Endodermal cell (in vitro differentiated cells): ENCODE results near the gene BTK. TPM values are rescaled to one million over a fixed set of nuclear protein-coding genes. Genes with fewer than 3 reads are reported as not detected.

Source experiments
- DNase-seq: peaks from one replicate; pipeline ENCODE4 v3.0.0-alpha.2; 2017
- H3K27ac ChIP-seq: 2 replicates; pipeline ENCODE4 v1.5.1; 2013; ENCODE audit warnings: mild to moderate bottlenecking, low read depth, low read length, moderate library complexity
- H3K27me3 ChIP-seq: 2 replicates; pipeline ENCODE4 v1.6.1; 2013; ENCODE audit warnings: mild to moderate bottlenecking, low read length, moderate library complexity; ENCODE audit not compliant: insufficient read depth, control insufficient read depth, poor library complexity, severe bottlenecking
- H3K36me3 ChIP-seq: 2 replicates; pipeline ENCODE4 v1.7.0; 2013; ENCODE audit warnings: mild to moderate bottlenecking, low read length, moderate library complexity; ENCODE audit not compliant: control insufficient read depth, insufficient read depth
- H3K4me1 ChIP-seq: one replicate; pipeline ENCODE4 v1.7.0; 2013; ENCODE audit warnings: low read length; ENCODE audit not compliant: control insufficient read depth, insufficient read depth
- H3K4me3 ChIP-seq: 2 replicates; pipeline ENCODE4 v1.5.1; 2013; ENCODE audit warnings: mild to moderate bottlenecking, low read length, moderate library complexity
- H3K9ac ChIP-seq: 2 replicates; pipeline ENCODE4 v1.6.1; 2013; ENCODE audit warnings: mild to moderate bottlenecking, low read length, moderate library complexity; ENCODE audit not compliant: poor library complexity, severe bottlenecking; ENCODE audit errors: extremely low read depth
- H3K9me3 ChIP-seq: 2 replicates; pipeline ENCODE4 v1.6.1; 2013; ENCODE audit warnings: mild to moderate bottlenecking, low read length, moderate library complexity; ENCODE audit not compliant: control insufficient read depth
- H3K27ac Mint-ChIP-seq: 2 replicates; pipeline ENCODE4 v1.8.0; 2020; ENCODE audit warnings: mixed read lengths
- H3K27me3 Mint-ChIP-seq: 2 replicates; pipeline ENCODE4 v1.8.0; 2021; ENCODE audit warnings: mild to moderate bottlenecking, mixed read lengths; ENCODE audit not compliant: insufficient read depth
- H3K36me3 Mint-ChIP-seq: 2 replicates; pipeline ENCODE4 v1.8.0; 2020; ENCODE audit warnings: low read depth, mixed read lengths
- H3K4me1 Mint-ChIP-seq: 2 replicates; pipeline ENCODE4 v1.8.0; 2020; ENCODE audit warnings: mixed read lengths
- H3K4me3 Mint-ChIP-seq: 2 replicates; pipeline ENCODE4 v1.8.0; 2020; ENCODE audit warnings: mild to moderate bottlenecking, moderate library complexity, mixed read lengths
- H3K9me3 Mint-ChIP-seq: 2 replicates; pipeline ENCODE4 v1.8.0; 2020; ENCODE audit warnings: mild to moderate bottlenecking, mixed read lengths
- CTCF ChIP-seq: fragments of 200-600 bp; sonication (generic); conservative IDR thresholded peaks from 2 replicates; pipeline ENCODE4 v1.5.0; 2021; ENCODE audit warnings: antibody characterized with exemption, mild to moderate bottlenecking
- WGBS, 2 experiments: methylation state at CpG; one replicate each; pipeline versions ENCODE4 v1.1.5 to v1.1.7; 2013; ENCODE audit warnings: missing lambda C conversion rate in 2 of 2, mixed read lengths in 1 of 2; ENCODE audit not compliant: insufficient coverage in 1 of 2, insufficient read length in 1 of 2; 5-methylcytosine and 5-hydroxymethylcytosine counted together
- total RNA-seq, 2 donors: library from RNA; stranded (reverse); fragmentation: NEBNext Ultra II Directional in 1 of 2; extraction: Animal tissue kit (Norgen Biotek cat#: 25700) in 1 of 2; gene quantifications; 2 replicates in 1 of 2; 3 replicates in 1 of 2; pipeline ENCODE4 v1.2.1, GENCODE V29; 2021

Gene BTK
- total RNA-seq, 2 donors from 2014 or later: 2.3 to 3.4 TPM

DNA sequence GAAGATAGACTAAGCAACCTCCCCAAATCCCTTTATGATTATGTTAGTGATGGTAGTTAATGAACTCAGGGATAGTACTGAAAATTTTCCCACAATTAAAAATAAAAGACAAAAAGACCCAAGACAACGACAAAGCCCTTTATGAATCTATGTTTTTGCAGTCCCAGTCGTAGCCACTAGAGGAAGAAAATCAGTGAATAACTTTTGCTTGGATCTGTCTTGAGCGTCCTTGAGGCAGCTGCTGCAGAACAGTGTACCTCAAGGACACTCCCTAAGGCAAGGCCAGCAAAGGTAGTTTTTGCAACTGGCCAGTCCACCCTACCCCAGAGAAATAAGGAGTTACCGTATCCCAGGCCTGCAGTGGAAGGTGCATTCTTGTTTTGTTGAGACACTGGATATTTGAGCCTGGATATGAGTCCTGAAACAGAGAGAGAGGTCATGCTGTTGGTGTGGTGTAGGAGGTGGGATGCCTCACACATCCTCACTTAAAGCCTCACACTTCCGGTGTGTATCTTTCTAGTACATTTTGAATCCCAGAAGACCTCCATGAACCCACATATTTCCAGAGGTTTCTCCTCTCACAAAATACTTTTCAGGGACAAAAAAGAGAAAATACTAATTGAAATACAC lies 28.7 kb downstream of the BTK start:
- 52 to 60% methylated on average over 1 to 5 of the region's 5 CpGs for WGBS, 2 experiments
- H3K27me3 ChIP-seq: peaks cover 6% of the 10 kb centered on the region
- H3K27ac ChIP-seq: no peak overlapping the region
- no peak overlapping the region for H3K4me3 ChIP-seq
- peaks cover 27% of the 10 kb centered on the region for H3K4me1 Mint-ChIP-seq
- peak; percentile 48 for DNase-seq
- no peak overlapping the region for H3K27ac Mint-ChIP-seq
- H3K9me3 Mint-ChIP-seq: peaks cover 75% of the 10 kb centered on the region
- TF ChIP-seq CTCF: peak; percentile 60
- no peaks in the 10 kb centered on the region for H3K9me3 ChIP-seq
- no peak overlapping the region for H3K9ac ChIP-seq
- peaks cover 7% of the 10 kb centered on the region for H3K27me3 Mint-ChIP-seq
- H3K4me3 Mint-ChIP-seq: no peak overlapping the region
- no peaks in the 10 kb centered on the region for H3K36me3 Mint-ChIP-seq
- H3K36me3 ChIP-seq: no peaks in the 10 kb centered on the region
- H3K4me1 ChIP-seq: no peaks in the 10 kb centered on the region

DNA sequence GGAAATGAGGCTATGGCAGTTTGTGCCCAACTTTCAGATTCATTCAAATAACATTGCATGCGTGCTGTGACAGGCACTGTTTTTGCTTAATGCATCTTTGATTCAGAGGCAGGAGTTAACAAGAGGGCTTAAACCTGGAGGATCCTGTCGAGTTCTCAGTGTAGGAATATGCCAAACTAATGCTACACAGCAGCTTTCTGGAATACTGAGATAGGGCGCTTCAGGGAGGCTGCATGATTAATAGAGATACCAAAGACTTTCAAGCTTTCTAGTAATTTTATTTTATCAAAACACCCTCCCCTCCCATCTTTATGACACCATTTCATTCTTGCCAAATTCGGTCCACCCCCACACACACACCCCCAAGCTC lies 36.8 kb downstream of the BTK start:
- Mint-ChIP-seq H3K27ac (peak overlapping the region; percentile 90), H3K36me3 (peaks cover 7% of the 10 kb centered on the region), H3K4me3 (peak overlapping the region; percentile 84), H3K9me3 (peaks cover 59% of the 10 kb centered on the region), H3K4me1 (peaks cover 5% of the 10 kb centered on the region), H3K27me3 (peaks cover 4% of the 10 kb centered on the region)
- TF ChIP-seq CTCF: no peak
- Histone ChIP-seq H3K9me3 (no peaks in the 10 kb centered on the region), H3K9ac (peak overlapping the region; percentile 57), H3K4me3 (peak overlapping the region; percentile 92), H3K4me1 (no peaks in the 10 kb centered on the region), H3K27ac (no peak overlapping the region), H3K36me3 (peaks cover 12% of the 10 kb centered on the region), H3K27me3 (no peaks in the 10 kb centered on the region)
- 50 to 53% methylated on average over 3 to 4 of the region's 4 CpGs for WGBS, 2 experiments
- no peak for DNase-seq

GRCh38 chrX:101348452-101349192 lies 37.4 kb downstream of the BTK start, which contains the start of gene TIMM8A:
Gene TIMM8A (minus strand): TSS chrX:101348742. CDS start chrX:101348664, 78 bp downstream.
- H3K4me1 Mint-ChIP-seq: no peaks in the 10 kb centered on the region
- Histone ChIP-seq H3K9me3 (no peaks in the 10 kb centered on the region), H3K4me3 (peak within 1 kb of the TSS; percentile 92), H3K4me1 (no peaks in the 10 kb centered on the region), H3K9ac (peak within 1 kb of the TSS; percentile 57), H3K27ac (peak within 1 kb of the TSS; percentile 55), H3K36me3 (peaks cover 12% of the 10 kb centered on the region), H3K27me3 (no peaks in the 10 kb centered on the region)
- no peak for TF ChIP-seq CTCF
- peaks cover 59% of the 10 kb centered on the region for H3K9me3 Mint-ChIP-seq
- 0 to 1% methylated on average over 3 to 55 of the region's 55 CpGs for WGBS, 2 experiments
- H3K27me3 Mint-ChIP-seq: peaks cover 4% of the 10 kb centered on the region
- peak within 1 kb of the TSS; percentile 84 for H3K4me3 Mint-ChIP-seq
- H3K27ac Mint-ChIP-seq: peak within 1 kb of the TSS; percentile 90
- DNase-seq: peak; percentile 88
- peaks cover 10% of the 10 kb centered on the region for H3K36me3 Mint-ChIP-seq
